IMR-90 (cell line): ENCODE data around the gene KCNG4.

ENCODE experiments used
- BHLHE40 ChIP-seq: fragments of 150-350 bp; IDR thresholded peaks from 2 replicates; pipeline ENCODE4 v1.6.1; 2016; ENCODE audit warnings: mild to moderate bottlenecking, low read depth, low read length
- CTCF ChIP-seq: conservative IDR thresholded peaks from 2 replicates; pipeline ENCODE4 v1.5.1; 2012; ENCODE audit warnings: mild to moderate bottlenecking, low read depth, low read length, improper control_type of control experiment
- FOS ChIP-seq: fragments of 150-350 bp; IDR thresholded peaks from 2 replicates; pipeline ENCODE4 v1.6.1; 2016; ENCODE audit warnings: low read depth, low read length
- POLR2A ChIP-seq: IDR thresholded peaks from 2 replicates; pipeline ENCODE4 v1.6.1; 2012; ENCODE audit warnings: mild to moderate bottlenecking, low read depth, low read length
- RAD21 ChIP-seq: IDR thresholded peaks from 2 replicates; pipeline ENCODE4 v1.6.1; 2012; ENCODE audit warnings: low read length, improper control_type of control experiment
- RCOR1 ChIP-seq: IDR thresholded peaks from 2 replicates; pipeline ENCODE4 v1.6.1; 2012; ENCODE audit warnings: mild to moderate bottlenecking, low read length, improper control_type of control experiment; ENCODE audit not compliant: insufficient replicate concordance
- RFX5 ChIP-seq: IDR thresholded peaks from 2 replicates; pipeline ENCODE4 v1.8.0; 2012; ENCODE audit warnings: low read depth, mild to moderate bottlenecking, low read length, moderate library complexity
- SMC3 ChIP-seq: fragments of 150-350 bp; IDR thresholded peaks from 2 replicates; pipeline ENCODE4 v1.6.1; 2016; ENCODE audit warnings: low read depth, mild to moderate bottlenecking, antibody characterized with exemption, low read length, moderate library complexity

GRCh38 chr16:84283314-84284153, 43.7 kb upstream of the KCNG4 start:
- TF ChIP-seq CTCF = no peak
- TF ChIP-seq RFX5 = no peak
- TF ChIP-seq RCOR1 = no peak
- TF ChIP-seq RAD21 = no peak
- no peak for TF ChIP-seq BHLHE40
- TF ChIP-seq POLR2A = no peak
- no peak for TF ChIP-seq FOS
- no peak for TF ChIP-seq SMC3
